M059J (cell line): ENCODE data around the gene CD4. TPM values are rescaled to one million over a fixed set of nuclear protein-coding genes. Genes with fewer than 3 reads are reported as not detected.

Source experiments
- DNase-seq: peaks from one replicate; pipeline ENCODE4 v3.0.0-alpha.2; 2012; ENCODE audit warnings: low read depth
- total RNA-seq: library from RNA; depleted of rRNA; stranded (reverse); fragments of >200 nt; shearing (Covaris generic); gene quantifications from 2 replicates; pipeline ENCODE4 v1.2.3, GENCODE V29; 2014

Gene CD4
- total RNA-seq, 1 experiment from 2014 or later = not detected

- DNase-seq = peak; percentile 58
Observed at GRCh38 chr12:6827982-6828780, 38.9 kb downstream of the CD4 start, which contains the start of gene P3H3. Gene P3H3, plus strand, starts transcription at chr12:6828407. Its CDS starts 34 bp downstream, at chr12:6828441.

- DNase-seq = no peak
Observed at GRCh38 chr12:6828781-6829535, 39.6 kb downstream of the CD4 start.

- DNase-seq = no peak
Observed at GRCh38 chr12:6829536-6830220, 40.4 kb downstream of the CD4 start.

- no peak for DNase-seq
Observed at GRCh38 chr12:6830286-6830890, 41.1 kb downstream of the CD4 start.

GRCh38 chr12:6830999-6831398 lies 41.7 kb downstream of the CD4 start:
- DNase-seq = no peak

GRCh38 chr12:6831450-6831995 lies 42.2 kb downstream of the CD4 start:
- no peak for DNase-seq

- DNase-seq = no peak
Observed at GRCh38 chr12:6832125-6832524, 42.8 kb downstream of the CD4 start.

GRCh38 chr12:6833189-6833890 lies 44.0 kb downstream of the CD4 start:
- no peak for DNase-seq

- DNase-seq = no peak
Observed at GRCh38 chr12:6834254-6834653, 44.9 kb downstream of the CD4 start.

- no peak for DNase-seq
Observed at GRCh38 chr12:6834873-6835272, 45.5 kb downstream of the CD4 start.

GRCh38 chr12:6836851-6837250 lies 47.5 kb downstream of the CD4 start:
- DNase-seq = no peak

- DNase-seq = no peak
Observed at GRCh38 chr12:6837370-6838060, 48.2 kb downstream of the CD4 start.

GRCh38 chr12:6838854-6839253 lies 49.5 kb downstream of the CD4 start:
- no peak for DNase-seq

- DNase-seq = no peak
Observed at GRCh38 chr12:6839482-6840201, 50.3 kb downstream of the CD4 start.

GRCh38 chr12:6840330-6840729 lies 51.0 kb downstream of the CD4 start:
- no peak for DNase-seq

GRCh38 chr12:6840761-6841515 lies 51.6 kb downstream of the CD4 start, which contains the start of gene GNB3:
Gene GNB3, plus strand, starts transcription at chr12:6840925. Its CDS starts 363 bp downstream, at chr12:6841288.
- no peak for DNase-seq

GRCh38 chr12:6842075-6842474 lies 52.7 kb downstream of the CD4 start:
- DNase-seq = no peak

GRCh38 chr12:6843118-6843902 lies 54.0 kb downstream of the CD4 start:
- DNase-seq = peak; percentile 6
